ENCODE data around the gene CDH2.

- TF ChIP-seq POLR2AphosphoS5 (IDR thresholded peaks at IDR 0.05; ENCODE audit: borderline replicate concordance, low read depth, low read length): no peak
- TF ChIP-seq EZH2 (IDR thresholded peaks at IDR 0.05): no peak
These were observed 111.7 kb downstream of the CDH2 start for GRCh38 chr18:28065031-28065792.

Data from SK-N-MC (cell line).